ENCODE results near the gene APBB1. TPM values are rescaled to one million over a fixed set of nuclear protein-coding genes. Genes with fewer than 3 reads are reported as not detected.

APBB1 gene
- polyA plus RNA-seq, 1 donor from 2014 or later: 283 TPM

DNA sequence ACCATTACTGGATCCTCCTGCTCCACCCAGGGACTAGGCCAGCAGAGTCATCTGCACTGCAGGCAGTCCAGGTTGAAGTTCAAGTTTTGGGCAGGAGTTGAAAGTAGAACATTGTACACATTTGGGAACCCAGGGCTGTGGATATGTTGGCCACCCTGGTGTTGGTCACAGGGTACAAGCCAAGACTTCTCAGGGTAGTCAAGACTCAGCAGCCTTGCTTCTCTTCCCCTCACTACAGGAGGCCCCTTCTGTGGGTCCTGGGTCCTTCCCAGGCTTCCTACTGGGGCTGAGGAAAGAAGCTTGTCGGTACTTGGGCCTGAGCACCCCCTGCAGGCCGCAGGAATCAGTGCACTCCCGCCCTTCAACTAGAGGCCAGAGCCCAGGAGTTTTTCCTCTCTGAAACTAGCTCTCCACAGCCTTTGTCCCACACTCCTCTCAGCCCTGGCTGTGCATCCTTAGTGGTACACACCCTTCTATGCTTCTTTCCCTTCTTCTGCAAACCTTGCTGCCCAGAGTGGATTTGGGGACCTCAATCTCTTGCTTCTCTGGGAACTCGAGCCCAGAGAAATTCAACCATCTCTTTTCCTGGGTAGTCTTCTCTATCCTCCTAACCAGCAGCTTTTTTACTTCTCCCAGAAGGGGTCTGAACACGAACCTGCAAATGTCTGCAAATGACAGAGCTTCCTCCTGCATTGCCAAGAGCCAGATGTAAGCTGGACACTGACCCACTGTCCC lies 24.5 kb upstream of the APBB1 start:
- Histone ChIP-seq H3K79me2 (replicated peaks; ENCODE audit: insufficient read depth, low read length) (no peaks in the 10 kb centered on the region), H4K20me1 (ENCODE audit: insufficient read depth) (no peaks in the 10 kb centered on the region), H3K4me2 (ENCODE audit: low read length) (no peak overlapping the region), H3K9me2 (ENCODE audit: insufficient read depth, low read length) (no peaks in the 10 kb centered on the region), H3K4me3 (ENCODE audit: low read length) (no peak overlapping the region), H2AFZ (ENCODE audit: low read depth, low read length) (no peak overlapping the region), H3K27me3 (ENCODE audit: insufficient read depth, low read depth, low read length) (no peaks in the 10 kb centered on the region), H3F3A (ENCODE audit: insufficient read depth, low read length, poor library complexity, severe bottlenecking) (no peaks in the 10 kb centered on the region), H3K27ac (ENCODE audit: low read length) (no peak overlapping the region), H3K9me3 (ENCODE audit: low read length) (no peaks in the 10 kb centered on the region), H3K36me3 (ENCODE audit: insufficient read depth, low read length) (no peaks in the 10 kb centered on the region), H3K9ac (ENCODE audit: low read length) (no peak overlapping the region)
- TF ChIP-seq MXI1 (conservative IDR thresholded peaks at IDR 0.05; ENCODE audit: poor library complexity, severe bottlenecking) (no peak), SMC3 (conservative IDR thresholded peaks at IDR 0.05; ENCODE audit: poor library complexity) (peak; percentile 70), EP300 (conservative IDR thresholded peaks at IDR 0.05; ENCODE audit: poor library complexity, severe bottlenecking) (no peak), RAD21 (conservative IDR thresholded peaks at IDR 0.05) (peak; percentile 65), POLR2AphosphoS5 (IDR thresholded peaks at IDR 0.05) (no peak), REST (IDR thresholded peaks at IDR 0.05; ENCODE audit: borderline replicate concordance) (no peak), CTCF (IDR thresholded peaks at IDR 0.05; ENCODE audit: poor library complexity, severe bottlenecking) (peak; percentile 67), EZH2 (IDR thresholded peaks at IDR 0.05; ENCODE audit: borderline replicate concordance, insufficient read depth, low read length, poor library complexity, severe bottlenecking) (no peak), TAF1 (IDR thresholded peaks at IDR 0.05; ENCODE audit: low read depth) (no peak)

GRCh38 chr11:6442441-6442840 lies 23.5 kb upstream of the APBB1 start:
- Histone ChIP-seq H3K9me2 (ENCODE audit: insufficient read depth, low read length) (no peaks in the 10 kb centered on the region), H3K4me3 (ENCODE audit: low read length) (no peak overlapping the region), H3K9me3 (ENCODE audit: low read length) (no peaks in the 10 kb centered on the region), H3K36me3 (ENCODE audit: insufficient read depth, low read length) (no peaks in the 10 kb centered on the region), H3K27ac (ENCODE audit: low read length) (no peak overlapping the region), H3K79me2 (replicated peaks; ENCODE audit: insufficient read depth, low read length) (no peaks in the 10 kb centered on the region), H3K27me3 (ENCODE audit: insufficient read depth, low read depth, low read length) (no peaks in the 10 kb centered on the region), H3F3A (ENCODE audit: insufficient read depth, low read length, poor library complexity, severe bottlenecking) (no peaks in the 10 kb centered on the region), H4K20me1 (ENCODE audit: insufficient read depth) (no peaks in the 10 kb centered on the region), H3K9ac (ENCODE audit: low read length) (no peak overlapping the region), H3K4me2 (ENCODE audit: low read length) (no peak overlapping the region), H2AFZ (ENCODE audit: low read depth, low read length) (no peak overlapping the region)
- no peak for TF ChIP-seq EP300 (conservative IDR thresholded peaks at IDR 0.05; ENCODE audit: poor library complexity, severe bottlenecking)
- no peak for TF ChIP-seq SMC3 (conservative IDR thresholded peaks at IDR 0.05; ENCODE audit: poor library complexity)
- no peak for TF ChIP-seq POLR2AphosphoS5 (IDR thresholded peaks at IDR 0.05)
- TF ChIP-seq TAF1 (IDR thresholded peaks at IDR 0.05; ENCODE audit: low read depth): no peak
- TF ChIP-seq MXI1 (conservative IDR thresholded peaks at IDR 0.05; ENCODE audit: poor library complexity, severe bottlenecking): no peak
- TF ChIP-seq REST (IDR thresholded peaks at IDR 0.05; ENCODE audit: borderline replicate concordance): no peak
- TF ChIP-seq RAD21 (conservative IDR thresholded peaks at IDR 0.05): no peak
- no peak for TF ChIP-seq EZH2 (IDR thresholded peaks at IDR 0.05; ENCODE audit: borderline replicate concordance, insufficient read depth, low read length, poor library complexity, severe bottlenecking)
- no peak for TF ChIP-seq CTCF (IDR thresholded peaks at IDR 0.05; ENCODE audit: poor library complexity, severe bottlenecking)

All from neural cell (in vitro differentiated cells).